HG03460 (cell line): ENCODE measurements around the gene IL21R.
"Not testable (repeated sequence)": the region's sequence is repeated elsewhere in the genome, so short reads cannot be mapped to it uniquely, and the experiment has no call there.

ENCODE experiments used
- ATAC-seq: cut with Tn5 transposase; IDR thresholded peaks from one replicate; pipeline ENCODE4 v1.9.1; 2021; ENCODE audit not compliant: unreplicated experiment

IL21R gene

DNA sequence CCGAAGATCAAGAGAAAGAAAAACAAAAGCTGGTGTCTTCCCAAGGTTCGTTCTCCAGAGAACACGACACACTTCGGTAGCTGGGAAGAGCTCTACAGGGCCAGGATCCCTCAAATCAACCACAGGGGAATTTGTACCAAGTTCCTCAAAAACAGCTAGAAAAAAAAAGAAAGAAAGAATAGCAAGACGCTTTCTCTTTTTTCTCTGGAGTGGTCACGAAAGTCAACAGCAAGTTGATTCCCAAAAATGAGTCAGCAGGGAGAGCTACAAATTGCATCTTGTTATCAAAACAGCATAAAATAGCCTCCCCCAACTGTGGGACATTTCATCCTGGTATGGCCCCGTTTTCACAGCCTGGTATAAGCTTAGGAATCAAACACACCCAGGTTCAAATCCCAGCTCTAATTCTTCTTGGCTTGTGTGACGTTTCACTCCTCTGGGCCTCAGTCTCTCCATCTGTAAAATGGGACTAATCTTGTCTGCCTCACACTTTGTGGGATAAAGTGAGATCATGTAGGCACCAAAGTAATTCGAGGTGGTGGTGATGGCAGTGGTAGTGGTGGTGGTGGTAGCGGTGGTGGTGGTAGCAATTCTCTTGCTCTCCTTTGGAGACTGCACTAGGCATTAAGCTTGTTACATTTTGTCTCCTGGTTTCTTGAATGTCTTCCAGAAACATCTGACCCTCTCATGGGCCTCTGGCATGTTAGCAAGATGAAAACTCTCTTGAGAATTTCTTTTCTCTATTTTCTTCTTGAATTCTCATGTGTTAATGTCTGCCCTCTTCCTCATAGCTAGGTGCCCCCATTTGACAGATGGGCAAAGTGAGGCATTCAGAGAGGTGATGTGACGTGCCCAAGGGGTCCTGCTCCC, 988 bp upstream of the IL21R start:
- no peak for ATAC-seq

DNA sequence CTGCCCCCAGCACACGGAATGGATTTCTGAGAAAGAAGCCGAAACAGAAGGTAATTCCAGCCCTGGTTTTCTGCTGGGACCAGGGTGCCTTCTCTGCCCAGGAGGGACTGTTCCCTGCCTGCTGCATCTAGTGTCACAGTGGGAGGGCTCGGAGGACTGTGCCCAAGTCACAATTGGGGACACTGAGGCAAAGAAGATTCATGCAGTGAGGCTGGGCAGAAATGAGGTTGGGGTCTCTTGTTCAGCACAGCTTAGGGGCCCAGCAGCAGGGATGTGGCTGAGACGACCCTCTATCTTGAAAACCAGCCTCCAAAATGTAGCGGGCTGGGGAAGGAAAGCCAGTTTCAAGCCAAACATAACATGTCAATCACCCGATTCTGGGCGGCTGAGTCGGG, 592 bp downstream of the IL21R start:
- no peak for ATAC-seq

DNA sequence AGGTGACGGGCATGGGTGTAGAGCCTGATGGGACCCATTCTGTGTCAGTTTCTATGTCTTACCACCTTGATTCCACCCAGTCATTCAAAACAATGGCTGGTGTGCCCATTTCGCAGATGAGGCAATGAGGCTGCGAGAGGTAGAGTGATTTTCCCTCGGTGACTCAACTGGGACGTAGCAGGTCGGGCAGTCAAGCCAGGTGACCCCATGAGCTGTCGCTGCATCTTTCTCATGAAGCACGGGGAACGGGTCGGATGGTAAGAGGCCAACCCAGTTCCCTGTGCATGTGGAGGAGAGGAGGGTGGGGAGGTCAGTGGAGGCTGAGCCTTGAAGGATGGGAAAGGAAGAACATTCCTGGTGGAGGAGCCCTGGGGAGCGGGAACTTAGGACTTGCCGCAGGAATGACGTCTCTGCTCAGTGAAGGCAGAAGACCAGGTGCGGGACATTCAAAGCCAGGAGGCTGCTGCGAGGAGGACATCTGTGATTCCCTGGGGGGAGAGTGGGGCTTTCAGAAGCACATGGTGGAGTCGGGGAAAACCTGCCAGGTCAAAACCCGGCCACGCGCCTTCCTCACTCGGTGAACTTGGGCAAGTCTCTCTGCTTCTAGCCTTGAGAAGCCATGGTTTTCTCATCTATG, 1.1 kb downstream of the IL21R start:
- no peak for ATAC-seq

DNA sequence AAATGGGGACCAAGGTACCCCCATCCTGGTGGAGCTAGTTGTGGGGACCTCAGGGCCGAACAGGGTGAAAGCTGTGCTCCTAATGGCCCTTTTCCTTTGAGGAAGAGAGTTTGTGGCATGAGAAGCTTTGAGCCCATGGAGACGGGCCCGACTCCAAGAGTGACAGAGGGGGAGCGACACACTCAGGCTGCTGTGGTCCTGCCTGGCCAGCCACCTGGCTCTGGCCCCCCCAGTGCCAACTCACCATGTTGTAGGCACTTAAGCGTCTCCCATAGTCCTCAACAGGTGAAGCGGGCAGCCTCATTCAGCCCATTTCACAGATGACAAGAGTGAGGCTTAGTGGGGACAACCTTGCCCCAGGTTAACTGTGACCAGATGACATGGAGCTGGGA, 1.6 kb downstream of the IL21R start:
- no peak for ATAC-seq

DNA sequence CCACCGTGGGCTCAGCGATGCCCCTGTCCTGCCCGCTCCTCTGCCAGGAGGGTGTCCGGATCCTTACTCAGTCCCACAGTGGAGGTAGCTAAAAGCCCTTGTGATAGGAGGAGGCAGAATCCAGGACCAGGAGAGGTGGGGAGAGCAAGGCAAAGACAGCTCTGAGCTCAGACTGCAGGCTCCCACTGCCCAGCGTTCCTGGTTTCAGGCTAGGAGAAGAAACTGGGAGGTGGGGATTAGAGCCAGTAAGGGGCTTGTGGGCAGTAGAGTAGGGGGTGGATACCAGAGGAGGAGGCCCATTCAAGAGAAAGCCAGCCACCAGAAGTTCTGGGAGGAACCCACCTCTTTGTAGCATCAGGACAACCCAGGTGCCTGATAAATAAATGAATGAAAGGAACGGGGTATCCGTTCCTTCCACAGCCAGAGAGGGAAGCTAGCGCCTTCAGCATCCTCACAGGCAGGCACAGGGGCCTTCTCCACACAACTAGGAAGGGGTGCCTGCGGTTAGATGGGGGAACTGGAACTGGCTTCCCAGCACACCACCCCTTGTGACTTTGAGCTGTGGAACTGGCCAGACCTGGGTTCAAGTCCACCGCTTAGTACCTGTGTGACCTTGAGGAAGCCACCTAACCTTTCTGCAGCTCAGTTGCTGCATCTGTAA, 2.3 kb downstream of the IL21R start:
- no peak for ATAC-seq

DNA sequence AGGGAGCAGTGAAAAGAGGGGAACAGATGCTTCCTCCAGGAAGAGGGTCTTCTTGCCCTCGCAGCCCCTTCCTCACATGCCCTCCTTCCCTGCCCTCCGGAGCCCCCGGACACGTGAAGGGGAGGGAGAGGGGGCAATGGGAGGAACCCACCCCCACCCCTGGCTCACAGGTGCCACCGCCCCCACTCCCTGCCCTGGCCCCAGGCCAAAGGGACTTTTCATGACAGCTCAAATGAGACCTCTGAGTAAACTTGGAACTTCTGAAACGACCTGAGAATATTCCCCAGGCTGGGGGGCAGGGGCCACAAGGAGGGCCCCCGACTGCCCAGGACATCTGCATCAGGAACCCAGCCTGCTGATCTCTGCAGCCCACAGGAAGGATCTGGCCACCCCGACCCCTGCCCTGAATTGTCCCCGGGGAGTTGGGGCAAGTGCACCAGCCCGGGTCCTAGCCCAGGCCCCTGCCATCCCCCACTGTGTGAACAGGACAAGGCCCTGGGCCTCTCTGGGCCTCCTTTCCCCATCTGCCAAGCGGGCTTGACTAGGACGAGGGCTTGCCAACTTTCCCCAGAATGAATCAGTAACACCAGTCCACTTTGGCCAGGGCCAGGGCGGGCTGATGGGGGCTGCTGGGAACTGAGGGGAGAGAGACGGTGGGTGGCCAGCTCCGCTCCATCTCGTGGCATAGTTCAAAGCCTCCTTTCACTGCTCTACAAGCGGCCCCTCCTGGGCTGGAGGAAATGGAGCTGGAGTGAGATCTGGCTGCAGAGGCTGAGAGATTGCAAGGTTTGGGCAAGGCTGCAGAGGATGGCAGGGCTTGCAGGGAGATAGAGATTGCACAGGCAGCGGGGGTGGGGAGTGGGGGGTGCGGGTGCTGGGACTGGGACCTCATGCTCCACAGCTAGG, 3.8 kb downstream of the IL21R start:
- no peak for ATAC-seq

DNA sequence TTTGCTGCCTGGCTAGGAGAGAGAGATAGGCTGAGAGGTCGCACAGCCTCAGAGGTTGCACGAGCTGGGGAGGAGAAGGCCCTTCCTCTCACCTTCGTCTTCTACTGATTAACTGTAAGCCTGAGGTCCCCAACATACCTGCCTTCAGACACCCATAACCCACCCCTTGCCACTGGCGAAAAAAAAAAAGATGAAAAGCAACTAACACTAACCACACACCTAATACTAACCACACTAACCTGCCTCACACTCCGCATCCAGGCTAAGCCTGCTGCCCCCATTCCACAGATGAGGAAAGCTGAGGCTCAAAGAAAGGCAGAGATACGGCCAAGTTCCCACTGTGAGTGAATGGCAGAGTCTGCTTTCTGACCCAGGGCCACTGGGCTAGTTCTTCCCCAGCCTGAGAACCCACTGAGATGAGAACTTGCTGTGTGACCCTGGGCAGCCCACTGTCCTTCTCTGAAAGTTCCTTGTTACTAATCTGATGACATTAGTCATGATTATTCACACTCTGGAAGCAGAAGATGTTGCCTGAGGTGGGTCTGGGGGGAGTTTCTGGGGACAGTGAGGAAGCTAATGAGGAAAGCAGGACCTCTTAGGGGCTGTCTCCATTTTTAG, 4.6 kb downstream of the IL21R start:
- ATAC-seq = no peak

DNA sequence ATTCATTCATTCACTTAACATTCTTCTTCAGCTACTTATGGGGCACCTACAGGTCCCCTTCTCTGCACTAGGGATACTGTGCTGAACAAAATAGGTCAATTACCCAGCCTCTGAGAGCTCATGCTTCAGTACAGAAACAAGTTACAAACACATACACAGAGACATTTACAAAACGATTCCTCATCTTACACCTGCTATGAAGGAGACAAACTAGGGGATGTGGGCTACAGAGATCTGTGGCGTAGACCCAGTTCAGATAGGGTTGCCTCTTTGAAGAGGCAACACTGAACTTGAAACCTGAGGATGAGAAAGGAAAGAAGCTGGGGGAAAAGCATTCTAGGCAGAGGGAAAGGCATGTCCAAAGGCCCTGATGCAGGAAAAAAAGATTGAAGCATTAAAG, 5.2 kb downstream of the IL21R start:
- no peak for ATAC-seq

DNA sequence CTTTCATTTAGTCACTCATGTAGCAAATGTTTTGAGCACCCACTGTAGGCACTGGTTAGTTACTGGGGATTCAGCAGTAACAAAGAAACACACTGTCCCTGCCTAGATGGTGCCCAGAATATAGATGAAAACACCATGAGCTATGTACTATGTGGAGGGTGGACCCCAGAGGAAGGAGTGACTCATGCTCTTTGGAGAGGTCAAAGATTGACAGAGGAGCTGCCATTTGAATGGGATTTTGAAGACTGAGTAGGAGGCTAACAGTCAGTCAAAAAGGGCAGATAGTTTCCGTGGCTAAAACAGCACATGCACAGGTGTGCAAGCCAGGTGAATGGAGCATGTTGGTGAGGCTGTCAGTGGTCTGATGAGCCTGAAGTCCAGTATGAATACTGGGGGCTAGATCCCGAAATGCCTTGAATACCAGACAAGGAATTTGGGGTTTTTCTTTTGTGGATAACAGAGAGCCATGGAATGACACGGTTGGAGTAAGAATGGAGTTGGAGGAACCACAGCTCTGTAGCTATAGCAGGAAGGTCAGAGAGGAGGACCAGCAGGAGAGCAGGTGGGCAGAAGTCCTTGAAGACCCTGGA, 6.1 kb downstream of the IL21R start:
- ATAC-seq = peak; percentile 36

DNA sequence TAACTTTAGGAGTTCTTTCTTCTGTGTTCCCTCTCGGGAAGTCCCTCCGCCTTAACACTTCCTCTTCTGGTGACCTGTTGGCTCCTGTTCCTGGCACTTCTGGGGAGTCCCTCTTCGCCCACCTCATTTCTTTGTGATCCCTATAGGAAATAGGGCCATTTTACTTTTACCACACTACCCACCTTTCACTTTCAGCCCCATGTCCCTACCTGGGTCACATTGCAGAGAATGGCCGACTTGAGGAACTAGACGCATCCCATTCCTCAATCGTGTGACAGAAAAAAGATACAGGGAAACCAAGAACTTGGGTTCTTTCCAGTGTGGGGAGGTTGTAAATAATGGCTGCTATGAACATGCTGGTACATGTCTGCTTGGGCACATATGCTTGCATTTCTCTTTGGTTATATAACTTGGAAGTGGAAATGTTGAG, 6.6 kb downstream of the IL21R start:
- no peak for ATAC-seq

DNA sequence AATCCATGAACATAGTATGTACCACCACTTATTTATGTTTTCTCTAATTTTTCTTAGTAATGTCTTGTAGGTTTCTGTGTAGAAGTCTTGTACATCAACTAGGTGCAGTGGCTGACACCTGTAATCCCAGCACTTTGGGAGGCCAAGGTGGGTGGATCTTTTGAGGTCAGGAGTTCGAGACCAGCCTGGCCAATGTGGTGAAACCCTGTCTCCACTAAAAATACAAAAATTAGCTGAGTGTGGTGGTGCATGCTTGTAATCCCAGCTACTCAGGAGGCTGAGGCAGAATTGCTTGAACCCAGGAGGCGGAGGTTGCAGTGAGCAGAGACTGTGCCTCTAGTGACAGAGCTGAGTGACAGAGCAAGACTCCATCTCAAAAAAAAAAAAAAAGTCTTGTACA, 8.0 kb downstream of the IL21R start:
- not testable (repeated sequence) for ATAC-seq

DNA sequence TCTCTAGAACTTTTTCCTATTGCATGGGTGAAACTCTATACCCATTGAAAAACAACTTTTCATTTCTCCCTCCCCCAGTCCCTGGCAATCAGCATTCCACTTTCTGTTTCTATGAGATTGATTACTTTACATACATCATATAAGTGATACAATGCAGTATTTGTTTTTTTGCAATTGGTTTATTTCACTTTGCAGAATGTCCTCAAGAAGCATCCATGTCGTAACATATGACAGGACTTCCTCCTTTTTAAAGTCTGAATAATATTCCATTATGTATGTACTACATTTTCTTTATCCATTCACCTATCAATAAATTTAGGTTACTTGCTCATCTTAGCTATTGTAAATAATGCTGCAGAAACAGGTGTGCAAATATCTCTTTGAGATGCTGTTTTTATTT, 8.8 kb downstream of the IL21R start:
- ATAC-seq = no peak

DNA sequence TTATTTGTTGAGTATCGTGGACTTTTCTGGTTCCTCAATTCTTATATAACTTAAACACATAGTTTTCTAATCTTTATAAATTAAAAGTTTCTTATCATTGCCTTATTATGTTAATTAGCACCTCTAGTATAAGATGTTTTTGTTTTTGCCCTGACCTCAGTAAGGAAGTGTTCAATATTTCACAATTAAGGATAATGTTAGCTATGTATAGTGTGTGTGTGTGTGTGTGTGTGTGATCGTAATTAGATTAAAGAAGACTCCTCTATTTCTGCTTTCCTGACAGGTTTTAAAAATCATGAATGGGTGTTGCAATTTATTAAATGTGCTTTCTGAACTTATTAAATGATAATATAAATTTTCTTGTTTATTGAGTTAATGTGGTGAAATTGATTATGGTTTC, 12.0 kb downstream of the IL21R start:
- ATAC-seq = no peak

DNA sequence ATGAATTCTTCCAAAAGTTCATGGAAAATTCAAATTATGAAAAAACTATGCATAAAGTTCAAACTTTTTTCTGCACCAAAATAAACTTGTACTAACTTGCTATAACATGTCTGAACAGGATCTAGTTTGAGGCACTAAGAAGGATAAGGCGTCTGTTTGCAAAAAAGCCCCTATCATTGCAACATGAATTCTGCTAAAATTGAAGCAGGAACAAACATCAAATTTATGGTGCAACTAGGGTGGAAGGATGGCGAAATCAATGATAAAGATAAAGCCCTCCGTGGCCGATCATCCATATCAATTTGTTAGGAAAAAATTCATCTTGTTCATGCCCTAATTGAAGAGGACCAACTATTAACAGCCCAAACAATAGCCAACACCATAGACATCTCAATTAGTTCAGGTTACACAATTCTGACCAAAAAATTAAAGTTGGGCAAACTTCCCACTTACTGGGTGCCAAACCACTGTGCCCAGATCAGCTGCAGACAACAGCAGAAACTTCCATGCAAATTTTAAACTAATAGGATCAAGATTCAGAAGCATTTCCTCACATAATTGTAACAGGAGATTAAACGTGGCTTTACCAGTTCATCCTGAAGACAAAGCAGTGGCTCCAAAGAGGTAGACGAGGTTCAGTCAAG, 12.9 kb downstream of the IL21R start:
- ATAC-seq = no peak

DNA sequence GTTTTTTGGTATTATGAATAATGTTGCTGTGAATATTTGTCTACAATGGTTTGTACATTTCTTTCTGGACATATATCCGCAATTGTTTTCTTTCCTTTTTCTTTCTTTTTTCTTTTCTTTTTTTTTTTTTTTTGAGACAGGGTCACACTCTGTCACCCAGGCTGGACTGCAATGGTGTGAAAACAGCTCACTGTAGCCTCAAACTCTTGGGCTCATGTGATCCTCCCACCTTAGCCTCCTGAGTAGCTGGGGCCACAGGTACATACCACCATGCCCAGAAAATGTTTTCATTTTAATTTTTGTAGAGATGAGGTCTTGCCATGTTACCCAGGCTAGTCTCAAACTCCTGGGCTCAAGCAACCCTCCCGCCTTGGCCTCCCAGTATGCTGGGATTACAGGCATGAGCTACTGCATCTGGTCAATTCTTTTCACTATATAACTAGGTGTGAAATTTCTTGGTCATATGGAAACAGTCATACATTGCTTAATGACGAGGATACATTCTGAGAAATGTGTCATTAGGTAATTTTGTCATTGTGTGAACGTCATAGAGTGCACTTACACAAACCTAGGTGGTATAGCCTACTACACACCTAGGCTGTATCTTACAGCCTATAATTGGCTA, 15.2 kb downstream of the IL21R start:
- ATAC-seq = no peak

DNA sequence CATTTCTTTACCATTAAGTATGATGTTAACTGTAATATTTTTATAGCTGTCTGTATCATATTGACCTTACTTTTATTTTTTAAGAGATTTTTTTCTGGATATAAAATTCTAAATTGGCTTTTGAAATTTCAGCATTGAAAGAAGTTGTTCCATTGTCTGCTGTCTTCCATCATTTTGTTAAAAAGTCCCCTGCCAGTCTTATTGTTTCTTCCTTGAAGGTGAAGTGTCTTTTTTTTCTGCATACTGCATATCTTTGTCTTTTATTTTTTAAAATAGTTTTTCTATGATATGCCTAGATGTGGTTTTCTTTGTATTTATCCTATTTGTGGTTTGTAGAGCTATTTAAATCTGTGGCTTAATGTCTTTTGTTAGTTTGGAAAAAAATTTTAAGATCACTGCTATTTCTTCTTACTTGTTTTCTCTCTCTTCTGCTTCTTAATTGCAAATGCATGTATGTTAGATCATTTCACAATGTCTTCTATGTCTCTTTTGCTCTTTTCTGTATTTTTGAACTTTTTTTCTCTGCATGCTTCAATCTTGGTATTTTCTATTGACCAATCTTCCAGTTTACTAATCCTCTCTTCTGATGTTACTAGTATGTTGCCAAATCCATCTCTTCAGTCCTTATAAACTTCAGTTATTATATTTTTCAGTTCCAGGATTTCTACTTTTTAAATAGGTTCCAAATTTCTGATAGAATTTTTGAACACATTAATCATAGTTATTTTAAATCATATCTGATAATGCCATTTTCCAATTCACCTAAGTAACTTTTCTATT, 20.2 kb downstream of the IL21R start:
- ATAC-seq = no peak

DNA sequence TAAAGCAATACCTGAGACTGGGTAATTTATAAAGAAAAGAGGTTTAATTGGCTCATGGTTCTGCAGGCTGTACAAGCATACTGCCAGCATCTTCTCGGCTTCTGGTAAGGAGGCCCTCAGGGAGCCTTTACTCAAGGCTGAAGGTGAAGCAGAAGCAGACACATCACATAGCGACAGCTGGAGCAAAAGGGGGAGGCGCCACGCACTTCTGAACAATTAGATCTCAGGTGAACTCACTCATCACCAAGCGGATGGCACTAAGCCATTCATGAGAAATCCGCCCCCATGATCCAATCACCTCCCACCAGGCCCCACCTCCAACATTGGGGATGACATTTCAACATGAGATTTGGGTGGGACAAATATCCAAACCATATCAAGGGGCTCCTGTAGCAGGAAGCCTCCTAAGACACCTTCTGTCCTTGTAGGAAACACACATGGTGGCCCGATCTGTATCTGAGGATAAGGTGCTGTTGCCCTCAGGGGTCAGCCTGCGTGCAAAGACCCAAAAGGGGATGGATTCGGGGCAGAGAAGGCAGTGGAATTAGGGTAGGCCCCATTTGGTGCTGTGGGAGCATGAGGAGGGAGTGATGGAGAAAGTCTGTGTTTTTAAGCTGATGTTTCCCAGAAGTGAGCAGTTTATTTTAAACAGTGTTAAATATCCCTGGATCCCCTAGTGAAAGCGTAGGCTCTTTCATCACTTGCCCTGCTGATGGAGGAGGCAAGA, 23.0 kb downstream of the IL21R start:
- no peak for ATAC-seq

DNA sequence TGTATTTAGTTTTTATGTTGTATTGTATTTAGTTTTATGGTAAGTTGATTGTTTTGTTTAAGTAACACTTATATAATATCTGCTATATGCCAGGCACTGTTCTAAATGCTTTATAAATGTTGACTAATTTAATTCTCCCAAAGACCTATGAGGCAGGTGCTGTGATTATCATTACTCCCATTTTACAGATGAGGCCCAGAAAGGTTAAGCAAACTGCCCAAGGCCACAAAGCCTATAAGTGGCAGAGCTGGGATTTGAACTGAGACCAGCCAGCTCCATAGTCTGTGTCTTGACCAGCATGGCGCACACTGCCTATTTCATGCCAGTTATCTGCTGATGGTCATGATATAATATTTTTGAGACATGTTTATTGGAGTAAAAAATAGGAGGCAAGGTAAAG, 24.0 kb downstream of the IL21R start:
- no peak for ATAC-seq
